ENCODE data around the gene CTH. TPM values are rescaled to one million over a fixed set of nuclear protein-coding genes. Genes with fewer than 3 reads are reported as not detected.

CTH gene
- total and polyA plus RNA-seq, 2 of the 13 experiments (the other 11 are each of a cell fraction or from before 2014, with no cell fraction given) = 8.7 to 19.7 TPM

DNA sequence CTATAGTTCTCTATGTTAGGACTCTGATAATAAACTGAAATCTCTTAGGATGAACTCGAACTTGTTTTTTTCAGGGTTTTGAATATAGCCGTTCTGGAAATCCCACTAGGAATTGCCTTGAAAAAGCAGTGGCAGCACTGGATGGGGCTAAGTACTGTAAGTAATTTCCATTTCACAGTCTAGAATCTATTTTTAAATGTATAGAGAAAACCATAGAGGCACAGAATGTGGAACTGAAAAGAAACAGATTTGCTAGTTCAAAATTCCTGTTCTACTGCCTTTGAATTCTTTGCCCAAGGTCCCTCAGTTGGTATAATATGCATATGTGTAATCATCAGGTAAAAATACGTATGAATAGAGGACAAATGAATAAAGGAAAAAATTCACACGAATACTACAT is 4.8 kb downstream of the CTH start:
- H3K9ac ChIP-seq (ENCODE audit: insufficient read depth, low read depth, low read length) = no peak overlapping the region
- intact Hi-C loops (cut with micrococcal nuclease; ENCODE audit: unreplicated experiment) = no loop called here
- no peak for TF ChIP-seq MLXIP (CRISPR knock-in tag; IDR thresholded peaks at IDR 0.05; ENCODE audit: borderline replicate concordance)
- no peak for TF ChIP-seq CREM (IDR thresholded peaks at IDR 0.05)
- no peak for TF ChIP-seq CREM (CRISPR knock-in tag; IDR thresholded peaks at IDR 0.05)
- TF ChIP-seq SOX5 (CRISPR knock-in tag; IDR thresholded peaks at IDR 0.05; ENCODE audit: borderline replicate concordance) = no peak
- no peak for TF ChIP-seq RFXAP (CRISPR knock-in tag; IDR thresholded peaks at IDR 0.05; ENCODE audit: borderline replicate concordance)
- TF ChIP-seq, protein P1, sequence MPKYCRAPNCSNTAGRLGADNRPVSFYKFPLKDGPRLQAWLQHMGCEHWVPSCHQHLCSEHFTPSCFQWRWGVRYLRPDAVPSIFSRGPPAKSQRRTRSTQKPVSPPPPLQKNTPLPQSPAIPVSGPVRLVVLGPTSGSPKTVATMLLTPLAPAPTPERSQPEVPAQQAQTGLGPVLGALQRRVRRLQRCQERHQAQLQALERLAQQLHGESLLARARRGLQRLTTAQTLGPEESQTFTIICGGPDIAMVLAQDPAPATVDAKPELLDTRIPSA (CRISPR knock-in tag; IDR thresholded peaks at IDR 0.05; ENCODE audit: borderline replicate concordance) = no peak
- TF ChIP-seq KDM6A (CRISPR knock-in tag; IDR thresholded peaks at IDR 0.05; ENCODE audit: low read depth) = no peak
- no peak for TF ChIP-seq RXRB (CRISPR knock-in tag; IDR thresholded peaks at IDR 0.05; ENCODE audit: borderline replicate concordance)
- no peak for TF ChIP-seq SOX13 (IDR thresholded peaks at IDR 0.05)
- TF ChIP-seq SOX13 (CRISPR knock-in tag; conservative IDR thresholded peaks at IDR 0.05 in 1 of 2, IDR thresholded peaks at IDR 0.05 in 1 of 2) = no peak
- no peak for TF ChIP-seq SP140L (CRISPR knock-in tag; IDR thresholded peaks at IDR 0.05; ENCODE audit: borderline replicate concordance)
- TF ChIP-seq KAT2B (IDR thresholded peaks at IDR 0.05; ENCODE audit: borderline replicate concordance, low read depth, low read length) = no peak
- TF ChIP-seq, protein P2, sequence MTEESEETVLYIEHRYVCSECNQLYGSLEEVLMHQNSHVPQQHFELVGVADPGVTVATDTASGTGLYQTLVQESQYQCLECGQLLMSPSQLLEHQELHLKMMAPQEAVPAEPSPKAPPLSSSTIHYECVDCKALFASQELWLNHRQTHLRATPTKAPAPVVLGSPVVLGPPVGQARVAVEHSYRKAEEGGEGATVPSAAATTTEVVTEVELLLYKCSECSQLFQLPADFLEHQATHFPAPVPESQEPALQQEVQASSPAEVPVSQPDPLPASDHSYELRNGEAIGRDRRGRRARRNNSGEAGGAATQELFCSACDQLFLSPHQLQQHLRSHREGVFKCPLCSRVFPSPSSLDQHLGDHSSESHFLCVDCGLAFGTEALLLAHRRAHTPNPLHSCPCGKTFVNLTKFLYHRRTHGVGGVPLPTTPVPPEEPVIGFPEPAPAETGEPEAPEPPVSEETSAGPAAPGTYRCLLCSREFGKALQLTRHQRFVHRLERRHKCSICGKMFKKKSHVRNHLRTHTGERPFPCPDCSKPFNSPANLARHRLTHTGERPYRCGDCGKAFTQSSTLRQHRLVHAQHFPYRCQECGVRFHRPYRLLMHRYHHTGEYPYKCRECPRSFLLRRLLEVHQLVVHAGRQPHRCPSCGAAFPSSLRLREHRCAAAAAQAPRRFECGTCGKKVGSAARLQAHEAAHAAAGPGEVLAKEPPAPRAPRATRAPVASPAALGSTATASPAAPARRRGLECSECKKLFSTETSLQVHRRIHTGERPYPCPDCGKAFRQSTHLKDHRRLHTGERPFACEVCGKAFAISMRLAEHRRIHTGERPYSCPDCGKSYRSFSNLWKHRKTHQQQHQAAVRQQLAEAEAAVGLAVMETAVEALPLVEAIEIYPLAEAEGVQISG (CRISPR knock-in tag; IDR thresholded peaks at IDR 0.05) = no peak
- TF ChIP-seq, protein P3, sequence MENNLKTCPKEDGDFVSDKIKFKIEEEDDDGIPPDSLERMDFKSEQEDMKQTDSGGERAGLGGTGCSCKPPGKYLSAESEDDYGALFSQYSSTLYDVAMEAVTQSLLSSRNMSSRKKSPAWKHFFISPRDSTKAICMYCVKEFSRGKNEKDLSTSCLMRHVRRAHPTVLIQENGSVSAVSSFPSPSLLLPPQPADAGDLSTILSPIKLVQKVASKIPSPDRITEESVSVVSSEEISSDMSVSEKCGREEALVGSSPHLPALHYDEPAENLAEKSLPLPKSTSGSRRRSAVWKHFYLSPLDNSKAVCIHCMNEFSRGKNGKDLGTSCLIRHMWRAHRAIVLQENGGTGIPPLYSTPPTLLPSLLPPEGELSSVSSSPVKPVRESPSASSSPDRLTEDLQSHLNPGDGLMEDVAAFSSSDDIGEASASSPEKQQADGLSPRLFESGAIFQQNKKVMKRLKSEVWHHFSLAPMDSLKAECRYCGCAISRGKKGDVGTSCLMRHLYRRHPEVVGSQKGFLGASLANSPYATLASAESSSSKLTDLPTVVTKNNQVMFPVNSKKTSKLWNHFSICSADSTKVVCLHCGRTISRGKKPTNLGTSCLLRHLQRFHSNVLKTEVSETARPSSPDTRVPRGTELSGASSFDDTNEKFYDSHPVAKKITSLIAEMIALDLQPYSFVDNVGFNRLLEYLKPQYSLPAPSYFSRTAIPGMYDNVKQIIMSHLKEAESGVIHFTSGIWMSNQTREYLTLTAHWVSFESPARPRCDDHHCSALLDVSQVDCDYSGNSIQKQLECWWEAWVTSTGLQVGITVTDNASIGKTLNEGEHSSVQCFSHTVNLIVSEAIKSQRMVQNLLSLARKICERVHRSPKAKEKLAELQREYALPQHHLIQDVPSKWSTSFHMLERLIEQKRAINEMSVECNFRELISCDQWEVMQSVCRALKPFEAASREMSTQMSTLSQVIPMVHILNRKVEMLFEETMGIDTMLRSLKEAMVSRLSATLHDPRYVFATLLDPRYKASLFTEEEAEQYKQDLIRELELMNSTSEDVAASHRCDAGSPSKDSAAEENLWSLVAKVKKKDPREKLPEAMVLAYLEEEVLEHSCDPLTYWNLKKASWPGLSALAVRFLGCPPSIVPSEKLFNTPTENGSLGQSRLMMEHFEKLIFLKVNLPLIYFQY (CRISPR knock-in tag; IDR thresholded peaks at IDR 0.05; ENCODE audit: borderline replicate concordance) = no peak
- TF ChIP-seq ZNF468 (CRISPR knock-in tag; IDR thresholded peaks at IDR 0.05) = no peak

More for the DNA sequence above, 4.8 kb downstream of the CTH start:
- CTCF ChIA-PET (ENCODE audit: low intra/inter-chr PET ratio, low total read pairs) = no interaction called here
- Histone ChIP-seq H2AFZ (ENCODE audit: low read length) (no peak overlapping the region), H4K20me1 (ENCODE audit: insufficient read depth, low read length) (0 out of 2 replicates have a peak, but pooled peaks cover 3% of the 10 kb centered on the region), H3K4me1 (ENCODE audit: insufficient read depth, low read length) (peaks cover 16% of the 10 kb centered on the region; the same call in 1 of the 2 replicates), H3K27me3 (ENCODE audit: control insufficient read depth in 1 of 2, insufficient read depth in 2 of 2, low read length in 2 of 2) (no peaks in the 10 kb centered on the region; a peak in 1 of 5 replicates), H3K4me2 (ENCODE audit: low read depth, low read length) (no peak overlapping the region), H3K4me3 (replicated peaks in 1 of 3; ENCODE audit: insufficient read depth in 1 of 3, low read depth in 2 of 3, low read length in 3 of 3) (no peak overlapping the region), H3K9me3 (ENCODE audit: low read length) (no peaks in the 10 kb centered on the region), H3K79me2 (ENCODE audit: insufficient read depth, low read length) (peaks cover 15% of the 10 kb centered on the region), H3K27ac (ENCODE audit: extremely low read length, insufficient read depth, low read length) (no peak overlapping the region), H3K36me3 (replicated peaks in 1 of 2; ENCODE audit: control insufficient read depth in 1 of 2, insufficient read depth in 2 of 2, low read length in 2 of 2) (peaks cover 0 to 33% of the 10 kb centered on the region in 2 experiments; a peak in 3 of 5 replicates)
- POLR2A ChIA-PET = no interaction called here
- DNase-seq (ENCODE audit: low spot score) (no peak), ATAC-seq (no peak), FAIRE-seq (no peak)
- 68% methylated on average over 4 of the region's 4 CpGs for WGBS (ENCODE audit: low lambda C conversion rate)
- in situ Hi-C loops (cut with HindIII; ENCODE audit: extremely low pct_ligation_motif_present, low pct_unique_long_range_greater_than_20kb) = loop anchor here (10.0 kb wide), 1 partner anchor 211 kb away; the partner anchor contains the start of gene LRRC40
- no TSS peak for BruUV-seq (replicated peaks)

All from HepG2 (cell line).